Measurements from ENCODE around the gene MTRR. TPM values are rescaled to one million over a fixed set of nuclear protein-coding genes. Genes with fewer than 3 reads are reported as not detected.

MTRR gene
- polyA plus RNA-seq, 3 donors: 18.0 to 25.5 (median 22.1) TPM

DNA sequence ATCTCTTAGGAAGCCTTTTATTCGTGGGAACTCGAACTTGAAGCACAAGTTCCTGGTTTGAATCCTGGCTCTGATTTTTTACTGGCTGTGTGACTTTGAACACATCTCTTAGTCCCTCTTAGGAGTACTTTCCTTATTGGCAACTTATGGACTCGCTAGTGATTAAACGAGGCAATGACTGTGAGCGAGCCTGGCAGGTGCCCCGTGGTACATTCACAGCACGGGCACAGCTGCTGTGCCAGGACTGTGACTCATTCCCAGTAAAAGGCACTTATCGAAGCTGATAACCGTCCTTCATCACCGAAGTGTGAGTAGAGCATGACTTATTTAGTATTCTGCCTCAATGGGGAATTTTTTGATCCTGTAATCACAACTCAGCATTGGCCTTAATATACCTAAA lies 40.7 kb upstream of the MTRR start:
- TF ChIP-seq CTCF (IDR thresholded peaks at IDR 0.05): no peak
- H3K27ac Mint-ChIP-seq: no peak overlapping the region

DNA sequence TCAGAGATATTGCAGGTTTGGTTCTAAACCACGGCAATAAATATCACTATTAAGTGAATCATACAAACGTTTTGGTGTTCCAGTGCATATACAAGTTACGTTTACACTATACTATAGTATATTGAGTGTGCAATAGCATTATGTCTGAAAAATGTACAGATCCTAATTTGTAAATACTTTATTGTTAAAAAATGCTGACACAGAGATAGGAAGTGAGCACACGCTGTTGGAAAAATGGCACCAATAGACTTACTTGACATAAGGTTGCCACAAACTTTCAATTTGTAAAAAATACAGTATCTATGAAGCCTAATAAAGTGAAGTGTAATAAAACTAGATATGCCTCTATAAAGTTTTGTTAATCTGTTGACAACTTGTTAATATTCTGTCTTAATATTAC lies 34.0 kb upstream of the MTRR start:
- H3K9ac ChIP-seq (ENCODE audit: insufficient read depth, low read length, poor library complexity, severe bottlenecking): no peak overlapping the region
- no peaks in the 10 kb centered on the region for H3K4me1 Mint-ChIP-seq
- no peak overlapping the region for H2AFZ ChIP-seq (ENCODE audit: insufficient read depth, low read depth, low read length, poor library complexity, severe bottlenecking)
- no peaks in the 10 kb centered on the region for H3K4me1 ChIP-seq (ENCODE audit: control insufficient read depth in 1 of 2, insufficient read depth in 2 of 2, low read length in 2 of 2)
- H3K79me2 ChIP-seq (ENCODE audit: insufficient read depth, low read length): no peaks in the 10 kb centered on the region
- H3K9me3 ChIP-seq (replicated peaks in 1 of 2; ENCODE audit: control insufficient read depth in 1 of 2, insufficient read depth in 1 of 2, low read length in 2 of 2): no peaks in the 10 kb centered on the region
- peaks cover 3 to 8% (median 7%) of the 10 kb centered on the region in 3 donors for H3K27me3 Mint-ChIP-seq (ENCODE audit: low read depth in 3 of 3)
- H3K27ac Mint-ChIP-seq: no peak overlapping the region
- no peak overlapping the region for H3K4me3 ChIP-seq (replicated peaks in 1 of 3; ENCODE audit: low read depth in 2 of 3, low read length in 3 of 3)
- H3K27me3 ChIP-seq (ENCODE audit: control insufficient read depth in 2 of 2, insufficient read depth in 2 of 2, low read length in 2 of 2): no peaks in the 10 kb centered on the region
- intact Hi-C loops (cut with micrococcal nuclease): no loop called here
- no peak overlapping the region for H3K4me3 Mint-ChIP-seq
- no CpG with 5 or more reads among the region's 4 CpGs for WGBS (ENCODE audit: insufficient coverage)
- H4K20me1 ChIP-seq (ENCODE audit: insufficient read depth, low read length): no peaks in the 10 kb centered on the region
- H3K27ac ChIP-seq (ENCODE audit: low read depth in 1 of 2, low read length in 2 of 2): no peak overlapping the region
- no peaks in the 10 kb centered on the region for H3K36me3 ChIP-seq (replicated peaks in 1 of 2; ENCODE audit: control insufficient read depth in 1 of 2, insufficient read depth in 2 of 2, low read length in 2 of 2)
- no peaks in the 10 kb centered on the region for H3K36me3 Mint-ChIP-seq
- DNase-seq: no peak
- TF ChIP-seq CTCF (IDR thresholded peaks at IDR 0.05): no peak
- H3K9me3 Mint-ChIP-seq: peaks cover 0 to 6% (median 0%) of the 10 kb centered on the region in 7 donors
- no peak overlapping the region for H3K4me2 ChIP-seq (replicated peaks; ENCODE audit: extremely low read depth, low read length, poor library complexity, severe bottlenecking)

More for the DNA sequence above, 40.7 kb upstream of the MTRR start:
- no peak overlapping the region for H3K4me3 ChIP-seq (replicated peaks in 1 of 3; ENCODE audit: low read depth in 2 of 3, low read length in 3 of 3)
- H4K20me1 ChIP-seq (ENCODE audit: insufficient read depth, low read length): no peaks in the 10 kb centered on the region
- H2AFZ ChIP-seq (ENCODE audit: insufficient read depth, low read depth, low read length, poor library complexity, severe bottlenecking): no peak overlapping the region
- no peaks in the 10 kb centered on the region for H3K4me1 ChIP-seq (ENCODE audit: control insufficient read depth in 1 of 2, insufficient read depth in 2 of 2, low read length in 2 of 2)
- WGBS (ENCODE audit: insufficient coverage): 89% methylated on average over 10 of the region's 10 CpGs
- H3K27me3 Mint-ChIP-seq (ENCODE audit: low read depth in 3 of 3): peaks cover 7 to 8% (median 8%) of the 10 kb centered on the region in 3 donors
- intact Hi-C loops (cut with micrococcal nuclease): no loop called here
- H3K36me3 ChIP-seq (replicated peaks in 1 of 2; ENCODE audit: control insufficient read depth in 1 of 2, insufficient read depth in 2 of 2, low read length in 2 of 2): no peaks in the 10 kb centered on the region
- no peaks in the 10 kb centered on the region for H3K79me2 ChIP-seq (ENCODE audit: insufficient read depth, low read length)
- no peaks in the 10 kb centered on the region for H3K36me3 Mint-ChIP-seq
- no peak for DNase-seq
- H3K4me2 ChIP-seq (replicated peaks; ENCODE audit: extremely low read depth, low read length, poor library complexity, severe bottlenecking): no peak overlapping the region
- no peak overlapping the region for H3K4me3 Mint-ChIP-seq
- no peaks in the 10 kb centered on the region for H3K27me3 ChIP-seq (ENCODE audit: control insufficient read depth in 2 of 2, insufficient read depth in 2 of 2, low read length in 2 of 2)
- H3K9me3 ChIP-seq (replicated peaks in 1 of 2; ENCODE audit: control insufficient read depth in 1 of 2, insufficient read depth in 1 of 2, low read length in 2 of 2): no peaks in the 10 kb centered on the region
- H3K9ac ChIP-seq (ENCODE audit: insufficient read depth, low read length, poor library complexity, severe bottlenecking): no peak overlapping the region
- peaks cover 0 to 3% (median 0%) of the 10 kb centered on the region in 7 donors for H3K9me3 Mint-ChIP-seq
- H3K4me1 Mint-ChIP-seq: no peaks in the 10 kb centered on the region
- H3K27ac ChIP-seq (ENCODE audit: low read depth in 1 of 2, low read length in 2 of 2): no peak overlapping the region
